Measurements from ENCODE around the gene M1AP.

Gene M1AP

GRCh38 chr2:74524955-74525716, 123.0 kb downstream of the M1AP start:
- no peak for DNase-seq (ENCODE audit: low read depth)

- no peak for DNase-seq (ENCODE audit: low read depth)
These were observed 124.1 kb downstream of the M1AP start for GRCh38 chr2:74524005-74524404.

GRCh38 chr2:74522516-74522915, 125.6 kb downstream of the M1AP start:
- no peak for DNase-seq (ENCODE audit: low read depth)

GRCh38 chr2:74516650-74517049, 131.5 kb downstream of the M1AP start:
- DNase-seq (ENCODE audit: low read depth) = no peak

- DNase-seq (ENCODE audit: low read depth) = no peak
These were observed 132.0 kb downstream of the M1AP start for GRCh38 chr2:74515981-74516633.

- no peak for DNase-seq (ENCODE audit: low read depth)
These were observed 132.7 kb downstream of the M1AP start for GRCh38 chr2:74515271-74515980.

GRCh38 chr2:74514368-74515270, 133.5 kb downstream of the M1AP start, which contains the start of gene TLX2:
TSS of gene TLX2 (plus strand) at chr2:74514450. CDS start at chr2:74514807, 357 bp downstream.
- DNase-seq (ENCODE audit: low read depth) = no peak

GRCh38 chr2:74513605-74514367, 134.3 kb downstream of the M1AP start:
- no peak for DNase-seq (ENCODE audit: low read depth)

GRCh38 chr2:74512744-74513604, 135.2 kb downstream of the M1AP start:
- DNase-seq (ENCODE audit: low read depth) = no peak

- DNase-seq (ENCODE audit: low read depth) = no peak
These were observed 136.8 kb downstream of the M1AP start for GRCh38 chr2:74511104-74511989.

GRCh38 chr2:74510272-74510671, 137.9 kb downstream of the M1AP start:
- DNase-seq (ENCODE audit: low read depth) = no peak

GRCh38 chr2:74507926-74508520, 140.1 kb downstream of the M1AP start:
- DNase-seq (ENCODE audit: low read depth) = peak; percentile 49
